Keratinocyte (primary cell): ENCODE measurements around the gene NPTX2. TPM values are rescaled to one million over a fixed set of nuclear protein-coding genes. Genes with fewer than 3 reads are reported as not detected.

Experiments used
- DNase-seq: peaks from one replicate; pipeline ENCODE4 v3.0.0-alpha.2; 2011; ENCODE audit warnings: low read depth, missing footprints, low spot score
- FAIRE-seq: peaks from 2 replicates; lab custom pipeline; 2011; peaks lifted over from hg19 to GRCh38; lab: Jason Lieb, UNC
- H2AFZ ChIP-seq: 2 replicates; pipeline ENCODE4 v1.6.0; 2012; ENCODE audit warnings: low read length, control low read depth, inconsistent platforms; ENCODE audit not compliant: control insufficient read depth
- H3K27ac ChIP-seq: 2 replicates; pipeline ENCODE4 v1.5.1; 2011; ENCODE audit warnings: low read length; ENCODE audit not compliant: control insufficient read depth, insufficient read depth
- H3K27me3 ChIP-seq: 3 replicates; pipeline ENCODE4 v1.6.0; 2011; ENCODE audit warnings: low read length; ENCODE audit not compliant: control insufficient read depth, insufficient read depth; ENCODE audit errors: extremely low read depth
- H3K36me3 ChIP-seq, 2 experiments: 2 replicates in 1 of 2; 3 replicates in 1 of 2; pipeline ENCODE4 v1.5.1; 2011; ENCODE audit warnings: low read length in 2 of 2, mild to moderate bottlenecking in 1 of 2; ENCODE audit not compliant: control insufficient read depth in 2 of 2, insufficient read depth in 2 of 2; ENCODE audit errors: extremely low read depth in 1 of 2
- H3K4me1 ChIP-seq: 3 replicates; pipeline ENCODE4 v1.5.1; 2011; ENCODE audit warnings: low read length; ENCODE audit not compliant: control insufficient read depth, insufficient read depth; ENCODE audit errors: extremely low read depth
- H3K4me2 ChIP-seq: 3 replicates; pipeline ENCODE4 v1.6.0; 2011; ENCODE audit warnings: low read depth, low read length; ENCODE audit not compliant: control insufficient read depth, insufficient read depth; ENCODE audit errors: extremely low read depth
- H3K4me3 ChIP-seq, 3 experiments: fragments of 200-600 bp in 1 of 3; sonication (generic) in 1 of 3; 2 replicates in 2 of 3; 3 replicates in 1 of 3; pipeline ENCODE4 v1.5.1; 2011 to 2016; ENCODE audit warnings: low read length in 3 of 3, mild to moderate bottlenecking in 3 of 3, control low read depth in 2 of 3, inconsistent platforms in 1 of 3, low read depth in 1 of 3, mixed read lengths in 1 of 3, mixed run types in 1 of 3, moderate library complexity in 1 of 3; ENCODE audit not compliant: control insufficient read depth in 2 of 3, insufficient read depth in 2 of 3; ENCODE audit errors: extremely low read depth in 1 of 3
- H3K79me2 ChIP-seq: 2 replicates; pipeline ENCODE4 v1.6.0; 2012; ENCODE audit warnings: low read length; ENCODE audit not compliant: control insufficient read depth, insufficient read depth
- H3K9ac ChIP-seq: 3 replicates; pipeline ENCODE4 v1.6.0; 2011; ENCODE audit warnings: low read length; ENCODE audit not compliant: control insufficient read depth, insufficient read depth; ENCODE audit errors: extremely low read depth
- H3K9me1 ChIP-seq: 3 replicates; pipeline ENCODE4 v1.6.0; 2011; ENCODE audit warnings: low read length; ENCODE audit not compliant: control insufficient read depth, insufficient read depth; ENCODE audit errors: extremely low read depth
- H3K9me3 ChIP-seq: 2 replicates; pipeline ENCODE4 v1.5.1; 2012; ENCODE audit warnings: low read depth, low read length; ENCODE audit not compliant: control insufficient read depth
- H4K20me1 ChIP-seq: 3 replicates; pipeline ENCODE4 v1.6.0; 2011; ENCODE audit warnings: low read length; ENCODE audit not compliant: control insufficient read depth, insufficient read depth; ENCODE audit errors: extremely low read depth
- EZH2 ChIP-seq: IDR thresholded peaks from one replicate; pipeline ENCODE4 v1.6.1; 2012; ENCODE audit warnings: inconsistent platforms, mild to moderate bottlenecking, low read length, moderate library complexity
- dilution Hi-C: fragments of 300-500 bp; cut with MboI; formaldehyde crosslinking; loops from one replicate; pipeline ENCODE4 v1.7.0; 2020; ENCODE audit warnings: low sequenced_read_pairs; ENCODE audit not compliant: extremely low pct_ligation_motif_present
- polyA plus RNA-seq, 5 experiments: library from polyadenylated mRNA; depleted of rRNA in 3 of 5; stranded (reverse) in 3 of 5; stranded (forward) in 1 of 5; unstranded in 1 of 5; fragments of >200 nt; gene quantifications; 1 replicate in 1 of 5; 2 replicates in 3 of 5; 3 replicates in 1 of 5; pipeline versions ENCODE4 v1.2.1 to v1.2.3, GENCODE V29; 2011 to 2012; ENCODE audit warnings: missing spikeins in 2 of 5, low read depth in 1 of 5, low replicate concordance in 1 of 5
- TF ChIP-seq, protein P1 (sequence below), 3 experiments: IDR thresholded peaks in 1 of 3; conservative IDR thresholded peaks in 1 of 3; optimal IDR thresholded peaks in 1 of 3; 2 replicates in 2 of 3; 3 replicates in 1 of 3; pipeline versions ENCODE3 to v1.5.1; 2011; ENCODE audit warnings: low read length in 3 of 3, mild to moderate bottlenecking in 3 of 3, moderate library complexity in 2 of 3, control low read depth in 1 of 3, inconsistent platforms in 1 of 3; ENCODE audit not compliant: insufficient read depth in 2 of 3; ENCODE audit errors: extremely low read depth in 1 of 3

The NPTX2 gene
- polyA plus RNA-seq, 1 donor (not counting 4 experiments of a cell fraction or from before 2014, with no cell fraction given), result not detected

DNA sequence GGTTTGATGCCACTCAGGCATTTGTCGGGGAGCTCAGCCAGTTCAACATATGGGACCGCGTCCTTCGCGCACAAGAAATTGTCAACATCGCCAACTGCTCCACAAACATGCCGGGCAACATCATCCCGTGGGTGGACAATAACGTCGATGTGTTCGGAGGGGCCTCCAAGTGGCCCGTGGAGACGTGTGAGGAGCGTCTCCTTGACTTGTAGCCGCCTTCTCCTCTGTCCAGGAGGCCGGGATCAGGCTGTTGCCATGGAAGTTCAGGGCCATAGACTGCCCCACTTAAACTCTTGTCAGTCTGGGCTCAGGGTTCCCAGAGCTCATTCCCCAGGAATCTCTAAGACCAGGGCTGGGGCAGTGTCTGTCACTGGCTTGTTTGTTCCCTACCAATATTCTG is 11.3 kb downstream of the NPTX2 start:
- no peaks in the 10 kb centered on the region for H3K36me3 ChIP-seq
- TF ChIP-seq, protein P1, sequence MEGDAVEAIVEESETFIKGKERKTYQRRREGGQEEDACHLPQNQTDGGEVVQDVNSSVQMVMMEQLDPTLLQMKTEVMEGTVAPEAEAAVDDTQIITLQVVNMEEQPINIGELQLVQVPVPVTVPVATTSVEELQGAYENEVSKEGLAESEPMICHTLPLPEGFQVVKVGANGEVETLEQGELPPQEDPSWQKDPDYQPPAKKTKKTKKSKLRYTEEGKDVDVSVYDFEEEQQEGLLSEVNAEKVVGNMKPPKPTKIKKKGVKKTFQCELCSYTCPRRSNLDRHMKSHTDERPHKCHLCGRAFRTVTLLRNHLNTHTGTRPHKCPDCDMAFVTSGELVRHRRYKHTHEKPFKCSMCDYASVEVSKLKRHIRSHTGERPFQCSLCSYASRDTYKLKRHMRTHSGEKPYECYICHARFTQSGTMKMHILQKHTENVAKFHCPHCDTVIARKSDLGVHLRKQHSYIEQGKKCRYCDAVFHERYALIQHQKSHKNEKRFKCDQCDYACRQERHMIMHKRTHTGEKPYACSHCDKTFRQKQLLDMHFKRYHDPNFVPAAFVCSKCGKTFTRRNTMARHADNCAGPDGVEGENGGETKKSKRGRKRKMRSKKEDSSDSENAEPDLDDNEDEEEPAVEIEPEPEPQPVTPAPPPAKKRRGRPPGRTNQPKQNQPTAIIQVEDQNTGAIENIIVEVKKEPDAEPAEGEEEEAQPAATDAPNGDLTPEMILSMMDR (optimal IDR thresholded peaks at IDR 0.05 in 1 of 3, IDR thresholded peaks at IDR 0.05 in 1 of 3, conservative IDR thresholded peaks at IDR 0.05 in 1 of 3; ENCODE audit: extremely low read depth in 1 of 3, insufficient read depth in 2 of 3, low read length in 3 of 3), result no peak
- TF ChIP-seq EZH2, result no peak
- no peak overlapping the region for H3K27ac ChIP-seq
- no peak for FAIRE-seq
- DNase-seq, result no peak
- no peaks in the 10 kb centered on the region for H4K20me1 ChIP-seq
- H2AFZ ChIP-seq, result no peak overlapping the region
- no peaks in the 10 kb centered on the region for H3K79me2 ChIP-seq
- no peaks in the 10 kb centered on the region for H3K4me1 ChIP-seq
- H3K4me2 ChIP-seq, result no peak overlapping the region
- no peaks in the 10 kb centered on the region for H3K9me1 ChIP-seq
- no peaks in the 10 kb centered on the region for H3K27me3 ChIP-seq
- H3K9ac ChIP-seq, result no peak overlapping the region
- H3K4me3 ChIP-seq, result no peak overlapping the region
- peaks cover 8% of the 10 kb centered on the region for H3K9me3 ChIP-seq
- dilution Hi-C loops, result no loop called here

DNA sequence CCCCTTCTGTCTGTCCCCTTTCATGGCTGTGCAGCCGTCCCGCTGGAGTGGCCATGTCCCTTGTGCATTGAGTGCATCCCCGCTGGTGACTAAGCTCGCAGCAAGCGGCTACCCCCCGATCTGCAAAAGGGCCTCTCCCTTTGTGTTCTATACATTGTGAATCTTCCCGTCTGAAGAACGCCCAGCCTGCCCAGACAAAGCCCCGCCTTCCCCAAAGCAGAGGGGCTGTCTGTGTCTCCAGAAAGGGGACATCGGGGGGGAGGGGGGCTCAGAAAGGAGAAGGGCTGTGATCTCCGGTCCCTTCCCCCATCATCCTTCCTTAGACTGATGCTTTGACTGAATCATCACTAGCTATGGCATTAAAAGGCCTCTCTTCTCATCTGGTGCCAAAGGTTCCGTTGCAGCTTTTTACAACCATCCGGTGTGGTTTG is 11.9 kb downstream of the NPTX2 start:
- no peak overlapping the region for H3K4me2 ChIP-seq

More for the DNA sequence above, 11.9 kb downstream of the NPTX2 start:
- Histone ChIP-seq H3K9me1 (no peaks in the 10 kb centered on the region), H3K79me2 (no peaks in the 10 kb centered on the region), H3K4me3 (no peak overlapping the region), H2AFZ (no peak overlapping the region), H3K9me3 (peaks cover 8% of the 10 kb centered on the region), H3K27ac (no peak overlapping the region), H3K27me3 (no peaks in the 10 kb centered on the region), H3K9ac (no peak overlapping the region), H4K20me1 (no peaks in the 10 kb centered on the region), H3K4me1 (no peaks in the 10 kb centered on the region), H3K36me3 (no peaks in the 10 kb centered on the region)
- DNase-seq, result no peak
- no peak for FAIRE-seq
- TF ChIP-seq EZH2, result no peak
- TF ChIP-seq, protein P1 (optimal IDR thresholded peaks at IDR 0.05 in 1 of 3, IDR thresholded peaks at IDR 0.05 in 1 of 3, conservative IDR thresholded peaks at IDR 0.05 in 1 of 3; ENCODE audit: extremely low read depth in 1 of 3, insufficient read depth in 2 of 3, low read length in 3 of 3), result no peak
- dilution Hi-C loops, result no loop called here
